ENCODE results near the gene HOXB4.

DNA sequence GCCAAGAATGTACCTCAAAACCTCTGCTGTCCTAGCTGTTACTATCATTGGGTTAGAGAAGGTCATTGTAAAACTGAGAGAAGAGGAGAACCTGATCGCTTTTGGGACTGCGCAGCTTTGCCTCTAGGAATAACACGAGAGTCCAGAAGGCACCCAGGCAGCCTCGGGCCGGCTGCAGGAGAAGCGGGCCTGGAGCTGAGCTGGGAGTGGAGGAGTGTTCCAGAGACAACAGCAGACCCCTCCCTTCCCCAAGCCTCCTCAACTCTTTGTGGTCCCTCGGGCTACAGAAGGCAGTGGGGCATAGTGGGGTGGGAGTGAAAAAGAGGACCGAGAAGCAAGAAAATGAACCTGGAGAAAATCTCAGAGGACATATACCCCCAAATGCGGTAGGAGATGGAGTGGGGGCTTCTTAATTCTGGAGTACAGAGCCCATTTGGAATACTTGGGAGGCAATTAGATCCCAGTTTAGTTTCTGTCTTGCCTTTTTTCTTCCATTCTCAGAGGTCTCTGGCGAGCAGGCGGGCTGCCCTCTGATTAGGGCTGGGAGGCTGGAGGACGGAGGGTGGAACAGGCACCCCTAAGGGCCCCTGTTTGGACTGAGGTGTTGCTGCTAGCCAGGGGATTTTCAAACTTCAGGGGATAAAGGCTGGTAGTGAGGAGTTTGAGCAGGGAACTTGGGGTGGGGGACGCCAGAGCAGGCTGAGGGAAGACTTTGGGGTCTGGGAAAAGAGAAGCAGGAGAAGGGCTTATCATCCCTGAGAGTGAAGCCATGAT, 19.9 kb downstream of the HOXB4 start:
- TF ChIP-seq, protein P1, sequence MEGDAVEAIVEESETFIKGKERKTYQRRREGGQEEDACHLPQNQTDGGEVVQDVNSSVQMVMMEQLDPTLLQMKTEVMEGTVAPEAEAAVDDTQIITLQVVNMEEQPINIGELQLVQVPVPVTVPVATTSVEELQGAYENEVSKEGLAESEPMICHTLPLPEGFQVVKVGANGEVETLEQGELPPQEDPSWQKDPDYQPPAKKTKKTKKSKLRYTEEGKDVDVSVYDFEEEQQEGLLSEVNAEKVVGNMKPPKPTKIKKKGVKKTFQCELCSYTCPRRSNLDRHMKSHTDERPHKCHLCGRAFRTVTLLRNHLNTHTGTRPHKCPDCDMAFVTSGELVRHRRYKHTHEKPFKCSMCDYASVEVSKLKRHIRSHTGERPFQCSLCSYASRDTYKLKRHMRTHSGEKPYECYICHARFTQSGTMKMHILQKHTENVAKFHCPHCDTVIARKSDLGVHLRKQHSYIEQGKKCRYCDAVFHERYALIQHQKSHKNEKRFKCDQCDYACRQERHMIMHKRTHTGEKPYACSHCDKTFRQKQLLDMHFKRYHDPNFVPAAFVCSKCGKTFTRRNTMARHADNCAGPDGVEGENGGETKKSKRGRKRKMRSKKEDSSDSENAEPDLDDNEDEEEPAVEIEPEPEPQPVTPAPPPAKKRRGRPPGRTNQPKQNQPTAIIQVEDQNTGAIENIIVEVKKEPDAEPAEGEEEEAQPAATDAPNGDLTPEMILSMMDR (IDR thresholded peaks at IDR 0.05 in 4 of 5, conservative IDR thresholded peaks at IDR 0.05 in 1 of 5), result no peak
- no peak for TF ChIP-seq POLR2A (IDR thresholded peaks at IDR 0.05)

Measured in gastrocnemius medialis (tissue), 4 donors.